Measurements from ENCODE around the gene PDLIM7. TPM values are rescaled to one million over a fixed set of nuclear protein-coding genes. Genes with fewer than 3 reads are reported as not detected.

The PDLIM7 gene
- polyA plus RNA-seq, 1 donor (not counting 4 experiments of a cell fraction or from before 2014, with no cell fraction given), result 48.5 TPM

GRCh38 chr5:177447066-177447610 is 50.3 kb downstream of the PDLIM7 start:
- FAIRE-seq (no peak), DNase-seq (ENCODE audit: low read depth, low spot score) (no peak)
- H3K4me1 ChIP-seq (ENCODE audit: control insufficient read depth, extremely low read depth, insufficient read depth, low read length), result peaks cover 54% of the 10 kb centered on the region
- peak overlapping the region; percentile 72 for H3K4me2 ChIP-seq (ENCODE audit: control insufficient read depth, extremely low read depth, insufficient read depth, low read depth, low read length)
- no peaks in the 10 kb centered on the region for H3K9me1 ChIP-seq (ENCODE audit: control insufficient read depth, extremely low read depth, insufficient read depth, low read length)
- no peaks in the 10 kb centered on the region for H4K20me1 ChIP-seq (ENCODE audit: control insufficient read depth, extremely low read depth, insufficient read depth, low read length)
- no peak for TF ChIP-seq EZH2 (IDR thresholded peaks at IDR 0.05; ENCODE audit: low read length)
- no peak for TF ChIP-seq CTCF (optimal IDR thresholded peaks at IDR 0.05 in 1 of 3, IDR thresholded peaks at IDR 0.05 in 1 of 3, conservative IDR thresholded peaks at IDR 0.05 in 1 of 3; ENCODE audit: extremely low read depth in 1 of 3, insufficient read depth in 2 of 3, low read length in 3 of 3)
- no peaks in the 10 kb centered on the region for H3K9me3 ChIP-seq (ENCODE audit: control insufficient read depth, low read depth, low read length)
- H3K4me3 ChIP-seq (ENCODE audit: control insufficient read depth in 2 of 3, extremely low read depth in 1 of 3, insufficient read depth in 2 of 3, low read depth in 1 of 3, low read length in 3 of 3), result peak overlapping the region; percentile 45 to 56 (median 56)
- peaks cover 2 to 3% of the 10 kb centered on the region in 2 experiments for H3K36me3 ChIP-seq (ENCODE audit: control insufficient read depth in 2 of 2, extremely low read depth in 1 of 2, insufficient read depth in 2 of 2, low read length in 2 of 2)
- H3K9ac ChIP-seq (ENCODE audit: control insufficient read depth, extremely low read depth, insufficient read depth, low read length), result peak overlapping the region; percentile 61
- H2AFZ ChIP-seq (ENCODE audit: control insufficient read depth, low read length), result no peak overlapping the region
- H3K27ac ChIP-seq (ENCODE audit: control insufficient read depth, insufficient read depth, low read length), result no peak overlapping the region
- dilution Hi-C loops (cut with MboI; ENCODE audit: extremely low pct_ligation_motif_present, low sequenced_read_pairs), result no loop called here
- H3K79me2 ChIP-seq (ENCODE audit: control insufficient read depth, insufficient read depth, low read length), result no peaks in the 10 kb centered on the region
- no peaks in the 10 kb centered on the region for H3K27me3 ChIP-seq (ENCODE audit: control insufficient read depth, extremely low read depth, insufficient read depth, low read length)

- no peak for DNase-seq (ENCODE audit: low read depth, low spot score)
- H4K20me1 ChIP-seq (ENCODE audit: control insufficient read depth, extremely low read depth, insufficient read depth, low read length), result no peaks in the 10 kb centered on the region
- H3K27ac ChIP-seq (ENCODE audit: control insufficient read depth, insufficient read depth, low read length), result peak within 1 kb of the TSS; percentile 39
- TF ChIP-seq CTCF (optimal IDR thresholded peaks at IDR 0.05 in 1 of 3, IDR thresholded peaks at IDR 0.05 in 1 of 3, conservative IDR thresholded peaks at IDR 0.05 in 1 of 3; ENCODE audit: extremely low read depth in 1 of 3, insufficient read depth in 2 of 3, low read length in 3 of 3), result no peak
- no peak for TF ChIP-seq EZH2 (IDR thresholded peaks at IDR 0.05; ENCODE audit: low read length)
- H3K9ac ChIP-seq (ENCODE audit: control insufficient read depth, extremely low read depth, insufficient read depth, low read length), result peak within 1 kb of the TSS; percentile 61
- H3K4me2 ChIP-seq (ENCODE audit: control insufficient read depth, extremely low read depth, insufficient read depth, low read depth, low read length), result peak within 1 kb of the TSS; percentile 74
- H3K9me3 ChIP-seq (ENCODE audit: control insufficient read depth, low read depth, low read length), result no peaks in the 10 kb centered on the region
- H3K79me2 ChIP-seq (ENCODE audit: control insufficient read depth, insufficient read depth, low read length), result no peaks in the 10 kb centered on the region
- H3K9me1 ChIP-seq (ENCODE audit: control insufficient read depth, extremely low read depth, insufficient read depth, low read length), result no peaks in the 10 kb centered on the region
- FAIRE-seq, result peak; percentile 32
- peaks cover 2 to 3% of the 10 kb centered on the region in 2 experiments for H3K36me3 ChIP-seq (ENCODE audit: control insufficient read depth in 2 of 2, extremely low read depth in 1 of 2, insufficient read depth in 2 of 2, low read length in 2 of 2)
- peaks cover 54% of the 10 kb centered on the region for H3K4me1 ChIP-seq (ENCODE audit: control insufficient read depth, extremely low read depth, insufficient read depth, low read length)
- H3K4me3 ChIP-seq (ENCODE audit: control insufficient read depth in 2 of 3, extremely low read depth in 1 of 3, insufficient read depth in 2 of 3, low read depth in 1 of 3, low read length in 3 of 3), result peak within 1 kb of the TSS; percentile 45 to 56 (median 56)
- dilution Hi-C loops (cut with MboI; ENCODE audit: extremely low pct_ligation_motif_present, low sequenced_read_pairs), result no loop called here
- H2AFZ ChIP-seq (ENCODE audit: control insufficient read depth, low read length), result peak within 1 kb of the TSS; percentile 42
- no peaks in the 10 kb centered on the region for H3K27me3 ChIP-seq (ENCODE audit: control insufficient read depth, extremely low read depth, insufficient read depth, low read length)
Observed at GRCh38 chr5:177446200-177447065, 51.0 kb downstream of the PDLIM7 start, which contains the start of gene PRR7. TSS of gene PRR7 (plus strand) at chr5:177446814. CDS start at chr5:177455068, 8,254 bp downstream.
